Suppressor macrophage treated with lipopolysaccharide for 4 hours (primary cell): Measurements from ENCODE around the gene PDE12.
"Not testable (repeated sequence)": the region's sequence is repeated elsewhere in the genome, so short reads cannot be mapped to it uniquely, and the experiment has no call there.

Experiments
- DNase-seq: peaks from one replicate; pipeline ENCODE4 v3.0.0-alpha.2; 2020

The PDE12 gene

GRCh38 chr3:57586778-57587177 lies 30.7 kb downstream of the PDE12 start:
- no peak for DNase-seq

- DNase-seq, result no peak
These were observed 31.8 kb downstream of the PDE12 start for GRCh38 chr3:57587905-57588304.

- DNase-seq, result no peak
These were observed 36.2 kb downstream of the PDE12 start for GRCh38 chr3:57592306-57592705.

- no peak for DNase-seq
These were observed 38.1 kb downstream of the PDE12 start for GRCh38 chr3:57594144-57594543.

- DNase-seq, result no peak
These were observed 38.5 kb downstream of the PDE12 start for GRCh38 chr3:57594576-57594975.

- DNase-seq, result peak; percentile 89
These were observed 40.5 kb downstream of the PDE12 start for GRCh38 chr3:57596495-57597126.

- peak; percentile 99 for DNase-seq
These were observed 41.3 kb downstream of the PDE12 start, which contains the start of gene ARF4 for GRCh38 chr3:57597127-57597923. ARF4 (minus strand) TSS chr3:57597344; CDS start chr3:57597140, 204 bp downstream.

- no peak for DNase-seq
These were observed 42.8 kb downstream of the PDE12 start for GRCh38 chr3:57598765-57599360.

GRCh38 chr3:57600195-57600594 lies 44.1 kb downstream of the PDE12 start:
- DNase-seq, result no peak

- no peak for DNase-seq
These were observed 48.9 kb downstream of the PDE12 start for GRCh38 chr3:57604971-57605370.

- no peak for DNase-seq
These were observed 49.6 kb downstream of the PDE12 start for GRCh38 chr3:57605683-57606082.

- DNase-seq, result not testable (repeated sequence)
These were observed 55.8 kb downstream of the PDE12 start for GRCh38 chr3:57611870-57612269.

- DNase-seq, result no peak
These were observed 60.2 kb downstream of the PDE12 start for GRCh38 chr3:57616233-57616632.
